Neural cell (in vitro differentiated cells): Measurements from ENCODE around the gene CMTM3.

ENCODE experiments used
- CTCF ChIP-seq: fragments of 450-650 bp; IDR thresholded peaks from 2 replicates; pipeline ENCODE4 v1.5.1; 2014; ENCODE audit warnings: antibody characterized with exemption, mild to moderate bottlenecking, moderate library complexity; ENCODE audit not compliant: poor library complexity, severe bottlenecking
- EP300 ChIP-seq: fragments of 450-650 bp; conservative IDR thresholded peaks from 2 replicates; pipeline ENCODE4 v1.6.1; 2014; ENCODE audit warnings: antibody characterized with exemption, mild to moderate bottlenecking, moderate library complexity; ENCODE audit not compliant: poor library complexity, severe bottlenecking
- EZH2 ChIP-seq: fragments of 200-600, 300-800 bp; shearing (Covaris generic), sonication (generic); IDR thresholded peaks from 2 replicates; pipeline ENCODE4 v1.6.1; 2014; ENCODE audit warnings: antibody characterized with exemption, low read length, borderline replicate concordance, mild to moderate bottlenecking; ENCODE audit not compliant: insufficient read depth, poor library complexity, severe bottlenecking
- MXI1 ChIP-seq: fragments of 450-650 bp; conservative IDR thresholded peaks from 2 replicates; pipeline ENCODE4 v1.6.1; 2014; ENCODE audit warnings: antibody characterized with exemption, mild to moderate bottlenecking; ENCODE audit not compliant: poor library complexity, severe bottlenecking
- POLR2AphosphoS5 ChIP-seq: IDR thresholded peaks from 2 replicates; pipeline ENCODE4 v1.6.1; 2012
- RAD21 ChIP-seq: fragments of 450-650 bp; conservative IDR thresholded peaks from 2 replicates; pipeline ENCODE4 v1.6.1; 2014; ENCODE audit warnings: antibody characterized with exemption, mild to moderate bottlenecking, moderate library complexity
- SMC3 ChIP-seq: fragments of 450-650 bp; conservative IDR thresholded peaks from 2 replicates; pipeline ENCODE4 v1.6.1; 2014; ENCODE audit warnings: antibody characterized with exemption, mild to moderate bottlenecking, moderate library complexity; ENCODE audit not compliant: poor library complexity
- TAF1 ChIP-seq: IDR thresholded peaks from 2 replicates; pipeline ENCODE4 v1.6.1; 2012; ENCODE audit warnings: low read depth
- TF ChIP-seq, protein P1 (sequence below): IDR thresholded peaks from 2 replicates; pipeline ENCODE4 v1.6.1; 2012; ENCODE audit warnings: borderline replicate concordance

GRCh38 chr16:66622863-66623262 is 18.4 kb downstream of the CMTM3 start:
- no peak for TF ChIP-seq CTCF
- no peak for TF ChIP-seq EZH2
- no peak for TF ChIP-seq POLR2AphosphoS5
- no peak for TF ChIP-seq TAF1
- no peak for TF ChIP-seq SMC3
- no peak for TF ChIP-seq EP300
- TF ChIP-seq RAD21: no peak
- TF ChIP-seq, protein P1, sequence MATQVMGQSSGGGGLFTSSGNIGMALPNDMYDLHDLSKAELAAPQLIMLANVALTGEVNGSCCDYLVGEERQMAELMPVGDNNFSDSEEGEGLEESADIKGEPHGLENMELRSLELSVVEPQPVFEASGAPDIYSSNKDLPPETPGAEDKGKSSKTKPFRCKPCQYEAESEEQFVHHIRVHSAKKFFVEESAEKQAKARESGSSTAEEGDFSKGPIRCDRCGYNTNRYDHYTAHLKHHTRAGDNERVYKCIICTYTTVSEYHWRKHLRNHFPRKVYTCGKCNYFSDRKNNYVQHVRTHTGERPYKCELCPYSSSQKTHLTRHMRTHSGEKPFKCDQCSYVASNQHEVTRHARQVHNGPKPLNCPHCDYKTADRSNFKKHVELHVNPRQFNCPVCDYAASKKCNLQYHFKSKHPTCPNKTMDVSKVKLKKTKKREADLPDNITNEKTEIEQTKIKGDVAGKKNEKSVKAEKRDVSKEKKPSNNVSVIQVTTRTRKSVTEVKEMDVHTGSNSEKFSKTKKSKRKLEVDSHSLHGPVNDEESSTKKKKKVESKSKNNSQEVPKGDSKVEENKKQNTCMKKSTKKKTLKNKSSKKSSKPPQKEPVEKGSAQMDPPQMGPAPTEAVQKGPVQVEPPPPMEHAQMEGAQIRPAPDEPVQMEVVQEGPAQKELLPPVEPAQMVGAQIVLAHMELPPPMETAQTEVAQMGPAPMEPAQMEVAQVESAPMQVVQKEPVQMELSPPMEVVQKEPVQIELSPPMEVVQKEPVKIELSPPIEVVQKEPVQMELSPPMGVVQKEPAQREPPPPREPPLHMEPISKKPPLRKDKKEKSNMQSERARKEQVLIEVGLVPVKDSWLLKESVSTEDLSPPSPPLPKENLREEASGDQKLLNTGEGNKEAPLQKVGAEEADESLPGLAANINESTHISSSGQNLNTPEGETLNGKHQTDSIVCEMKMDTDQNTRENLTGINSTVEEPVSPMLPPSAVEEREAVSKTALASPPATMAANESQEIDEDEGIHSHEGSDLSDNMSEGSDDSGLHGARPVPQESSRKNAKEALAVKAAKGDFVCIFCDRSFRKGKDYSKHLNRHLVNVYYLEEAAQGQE: no peak
- TF ChIP-seq MXI1: no peak
